ENCODE measurements around the gene C11orf98.
A peak's percentile ranks its signal among the peaks of the same experiment; 100 is the strongest.
"Not testable (repeated sequence)": the region's sequence is repeated elsewhere in the genome, so short reads cannot be mapped to it uniquely, and the experiment has no call there.

C11orf98 gene

DNA sequence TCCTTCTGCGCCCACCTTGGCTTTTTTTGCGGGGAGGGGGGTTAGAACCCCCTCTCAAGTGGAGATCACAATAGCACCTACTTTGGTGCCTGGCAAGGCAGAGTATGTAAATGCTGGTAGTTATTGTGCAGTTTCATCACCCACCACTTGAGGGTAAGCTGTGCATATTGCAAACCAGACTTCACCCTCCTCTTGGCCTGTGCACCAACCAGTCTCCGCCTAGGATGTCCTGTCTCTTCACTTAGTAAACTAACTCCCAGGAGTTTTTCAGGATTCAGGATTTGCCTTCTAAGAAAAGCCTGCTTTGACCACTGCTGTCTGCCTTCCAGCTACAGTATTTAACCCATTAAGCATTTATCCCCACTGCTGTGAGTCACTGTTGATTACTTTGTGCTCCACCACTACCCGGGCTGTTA lies 15.8 kb upstream of the C11orf98 start:
- DNase-seq = peak; percentile 67

DNA sequence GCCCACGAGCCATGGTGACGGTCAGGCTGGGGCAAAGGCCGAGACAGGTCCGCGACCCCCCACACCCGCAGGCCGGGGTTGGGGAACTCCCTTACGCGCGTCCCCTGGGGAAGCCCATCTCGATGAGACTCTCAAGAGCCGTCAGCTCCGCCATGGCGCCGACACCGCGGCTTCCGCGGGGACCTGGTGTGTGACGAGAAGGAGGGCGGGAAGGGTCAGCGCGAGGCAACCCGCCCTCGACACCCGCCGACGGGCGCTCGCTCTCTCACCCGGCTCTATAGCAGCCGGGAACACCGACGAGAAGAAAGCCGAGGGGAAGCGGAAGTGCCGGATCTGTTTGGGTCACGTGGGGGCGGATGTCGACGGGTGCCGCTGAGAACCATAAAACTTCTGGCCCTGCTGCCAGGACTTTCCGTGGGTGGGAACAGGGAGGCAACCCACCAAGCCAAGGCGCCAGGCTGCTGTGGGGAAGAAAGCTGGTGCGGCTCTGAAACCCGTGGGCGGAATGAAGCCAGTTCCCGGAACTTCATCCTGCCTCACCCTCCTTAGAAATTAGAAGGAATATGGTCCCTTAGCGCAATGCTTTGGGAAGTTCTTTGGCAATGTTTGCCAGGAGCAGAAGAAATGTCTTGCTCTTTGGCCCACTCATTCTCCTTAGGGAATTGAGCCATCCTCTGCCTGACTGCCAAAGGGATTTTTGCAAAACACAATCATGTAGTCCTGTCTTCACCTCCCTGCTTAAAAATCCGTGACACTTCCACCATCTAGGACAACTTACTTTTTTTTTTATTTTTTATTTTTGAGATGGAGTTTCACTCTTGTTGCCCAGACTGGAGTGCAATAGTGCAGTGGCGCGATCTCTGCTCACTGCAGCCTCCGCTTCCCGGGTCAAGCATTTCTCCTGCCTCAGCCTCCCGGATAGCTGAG lies 14.0 kb upstream of the C11orf98 start, which contains the start of gene UBXN1:
Gene UBXN1 (minus strand): TSS at position 304 of the 927 bp plus-strand sequence. CDS start 150 bp downstream, at position 154.
- peak; percentile 67 for DNase-seq

DNA sequence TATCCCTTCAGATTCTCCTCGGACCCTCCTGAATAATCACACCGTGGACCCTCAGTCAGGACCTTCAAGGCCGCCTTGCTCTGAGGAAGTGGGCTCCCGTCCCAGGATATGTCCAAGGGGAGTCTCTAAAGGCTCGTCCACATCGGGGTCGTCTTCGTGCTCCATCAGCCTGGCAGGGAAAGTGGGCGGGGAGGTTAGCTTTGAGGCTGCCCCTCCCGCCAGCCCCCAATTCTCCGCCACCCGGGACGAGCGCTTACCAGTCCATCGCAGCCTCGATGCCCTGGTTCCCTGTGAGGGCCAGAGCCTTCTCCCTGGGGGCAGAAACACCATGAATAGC lies 13.4 kb upstream of the C11orf98 start:
- no peak for DNase-seq

DNA sequence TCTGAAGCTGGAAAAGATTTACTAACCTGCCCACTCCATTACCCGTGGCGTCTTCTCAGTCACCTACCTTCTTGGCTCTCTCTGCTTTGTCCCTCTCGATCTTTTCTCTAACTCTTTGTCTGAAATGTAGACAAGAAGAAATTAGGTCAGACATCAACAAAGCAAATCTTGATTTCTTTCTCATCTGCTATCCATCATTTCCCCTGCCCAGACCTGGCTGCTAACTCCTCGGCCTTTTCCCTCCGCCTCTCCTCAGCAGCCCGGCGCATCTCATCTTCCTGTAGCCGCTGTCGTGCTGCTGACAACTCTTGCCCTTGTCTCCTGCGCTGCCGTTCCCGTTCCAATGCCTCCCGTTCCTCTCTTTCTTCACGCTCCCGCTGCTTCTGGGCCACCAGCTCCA lies 12.7 kb upstream of the C11orf98 start:
- no peak for DNase-seq

DNA sequence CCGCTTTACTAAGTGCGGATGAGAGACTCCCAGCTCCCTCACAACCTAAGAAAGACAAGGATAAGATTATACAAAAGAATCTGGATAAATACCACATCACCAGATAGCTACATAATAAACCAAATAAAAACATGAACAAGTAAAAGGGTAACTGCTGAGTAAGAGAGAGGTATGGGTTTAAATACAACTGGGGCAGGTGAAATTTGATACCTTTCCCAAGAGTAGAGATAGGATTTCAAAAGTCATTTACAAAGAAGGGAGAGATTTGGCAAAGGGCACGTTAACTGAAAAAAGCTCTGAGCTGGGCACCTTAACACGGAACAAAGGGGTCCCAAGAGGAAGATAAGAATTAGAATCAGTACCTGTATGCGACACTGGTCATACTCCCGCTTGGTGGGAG lies 12.1 kb upstream of the C11orf98 start:
- DNase-seq = no peak

DNA sequence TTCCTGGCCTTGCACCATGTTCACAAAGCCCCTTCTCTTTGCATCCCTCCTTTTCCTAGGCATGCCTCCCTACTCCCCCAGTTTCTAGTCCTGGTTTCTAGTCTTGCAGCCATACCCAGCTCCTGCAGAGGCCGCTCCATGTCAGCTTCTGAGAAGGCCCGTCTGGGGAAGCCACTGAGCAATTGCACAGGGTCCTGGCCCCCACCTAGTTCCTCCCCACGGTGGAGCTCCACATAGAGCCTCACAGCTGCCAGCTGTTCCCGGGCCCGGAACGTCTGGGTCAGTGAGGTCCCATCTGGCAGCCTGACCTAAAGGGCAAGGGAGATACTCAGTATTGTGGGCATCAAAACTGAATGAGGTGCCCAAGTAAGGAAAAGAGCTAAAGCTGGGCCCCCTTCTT lies 11.7 kb upstream of the C11orf98 start:
- DNase-seq = no peak

DNA sequence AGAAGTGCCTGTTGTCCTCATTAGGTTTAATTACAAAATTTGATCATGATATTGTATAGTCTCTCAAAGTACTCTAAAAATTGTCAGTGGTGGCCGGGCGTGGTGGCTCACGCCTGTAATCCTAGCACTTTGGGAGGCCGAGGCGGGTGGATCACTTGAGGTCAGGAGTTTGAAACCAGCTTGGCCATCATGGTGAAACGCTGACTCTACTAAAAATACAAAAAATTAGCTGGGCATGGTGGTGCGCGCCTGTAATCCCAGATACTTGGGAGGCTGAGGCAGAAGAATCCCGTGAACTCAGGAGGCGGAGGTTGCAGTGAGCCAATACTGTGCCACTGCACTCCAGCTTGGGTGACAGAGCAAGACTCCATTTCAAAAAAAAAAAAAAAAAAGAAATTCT lies 10.4 kb upstream of the C11orf98 start:
- DNase-seq = not testable (repeated sequence)

DNA sequence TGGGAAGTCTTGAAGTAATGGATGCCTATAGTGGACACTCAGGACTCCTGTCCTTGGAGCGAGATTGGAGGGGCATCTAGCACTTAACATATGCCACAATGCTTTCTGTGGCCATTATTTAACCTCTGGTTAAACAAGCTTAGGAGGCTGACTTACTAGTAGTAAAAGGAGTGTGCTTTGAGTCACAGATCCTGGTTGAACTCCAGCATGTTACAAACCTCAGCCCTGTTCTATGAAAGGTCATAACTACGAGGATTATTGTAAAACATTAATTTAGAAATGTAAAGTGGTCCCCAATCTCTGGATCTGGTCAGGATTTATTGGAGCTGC lies 8.2 kb upstream of the C11orf98 start:
- no peak for DNase-seq

DNA sequence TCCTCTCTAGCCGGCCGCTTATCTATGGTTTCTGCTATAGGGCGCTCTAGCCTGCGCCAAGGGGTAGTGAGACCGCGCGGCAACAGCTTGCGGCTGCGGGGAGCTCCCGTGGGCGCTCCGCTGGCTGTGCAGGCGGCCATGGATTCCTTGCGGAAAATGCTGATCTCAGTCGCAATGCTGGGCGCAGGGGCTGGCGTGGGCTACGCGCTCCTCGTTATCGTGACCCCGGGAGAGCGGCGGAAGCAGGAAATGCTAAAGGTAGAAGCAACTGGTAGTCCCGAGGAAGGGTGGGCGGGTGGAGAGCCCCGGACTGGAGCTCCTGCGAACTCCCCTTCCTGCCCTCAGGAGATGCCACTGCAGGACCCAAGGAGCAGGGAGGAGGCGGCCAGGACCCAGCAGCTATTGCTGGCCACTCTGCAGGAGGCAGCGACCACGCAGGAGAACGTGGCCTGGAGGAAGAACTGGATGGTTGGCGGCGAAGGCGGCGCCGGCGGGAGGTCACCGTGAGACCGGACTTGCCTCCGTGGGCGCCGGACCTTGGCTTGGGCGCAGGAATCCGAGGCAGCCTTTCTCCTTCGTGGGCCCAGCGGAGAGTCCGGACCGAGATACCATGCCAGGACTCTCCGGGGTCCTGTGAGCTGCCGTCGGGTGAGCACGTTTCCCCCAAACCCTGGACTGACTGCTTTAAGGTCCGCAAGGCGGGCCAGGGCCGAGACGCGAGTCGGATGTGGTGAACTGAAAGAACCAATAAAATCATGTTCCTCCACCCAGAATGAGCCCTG lies 6.8 kb upstream of the C11orf98 start, which contains the start of the genes LBHD1 and UQCC3:
Gene LBHD1 (minus strand): TSS at position 660 of the 782 bp plus-strand sequence. CDS start 2,236 bp downstream, outside the sequence.
Gene UQCC3 (plus strand): TSS at position 66 of the 782 bp plus-strand sequence. CDS start 73 bp downstream, at position 139.
- peak; percentile 66 for DNase-seq

DNA sequence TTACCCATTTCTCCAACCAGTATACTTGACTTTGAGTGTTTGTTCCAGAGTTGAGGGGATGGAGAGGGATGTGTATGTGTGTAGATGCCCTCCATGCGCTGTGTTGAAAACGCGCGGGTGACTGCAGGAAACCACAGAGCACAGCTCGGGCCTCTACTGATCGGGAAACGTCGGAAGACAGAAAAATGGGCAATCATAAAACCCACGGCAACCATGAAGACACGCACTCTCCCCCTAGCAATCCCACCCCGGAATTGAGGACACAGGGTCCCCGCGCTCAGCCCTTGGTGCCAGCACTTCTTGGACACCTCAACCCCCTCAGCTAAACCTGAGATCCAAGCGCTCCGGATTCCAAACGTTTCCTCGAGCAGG lies 6.2 kb upstream of the C11orf98 start:
- DNase-seq = no peak

DNA sequence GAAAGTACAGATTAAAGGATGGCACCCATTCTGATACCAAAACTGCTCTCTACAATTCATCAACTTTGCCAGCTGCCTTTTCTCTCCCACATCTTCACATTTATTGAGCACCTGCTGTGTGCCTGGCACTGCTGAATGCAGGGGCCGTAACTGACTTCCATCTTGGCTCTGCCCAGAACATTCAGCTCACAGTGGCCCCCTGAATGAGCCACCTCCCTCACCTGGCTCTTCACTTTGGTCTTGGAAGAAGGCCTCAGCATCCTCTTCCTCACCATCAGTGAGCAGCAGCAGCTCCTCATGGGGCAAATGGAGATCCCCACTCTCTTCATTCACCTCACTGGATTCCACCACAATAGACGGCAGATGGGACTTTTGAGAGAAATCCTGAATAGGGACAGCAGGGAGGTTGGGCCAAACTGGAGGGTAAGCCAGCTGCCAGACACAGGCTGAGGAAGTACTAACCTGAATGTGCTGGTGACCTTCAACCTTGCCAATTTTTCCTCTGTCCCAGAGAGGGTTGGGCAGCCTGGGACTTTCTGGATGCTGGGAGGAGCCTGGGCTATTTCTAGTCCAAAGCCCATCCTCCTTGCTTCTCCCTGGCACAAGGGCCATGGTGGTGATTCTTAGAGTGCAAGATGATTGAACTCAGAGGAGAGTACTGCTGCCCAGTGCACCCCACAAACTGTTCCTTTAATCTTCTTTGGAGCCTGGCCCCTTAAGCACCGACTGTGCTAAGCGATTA lies 4.6 kb upstream of the C11orf98 start:
- DNase-seq = peak; percentile 22

DNA sequence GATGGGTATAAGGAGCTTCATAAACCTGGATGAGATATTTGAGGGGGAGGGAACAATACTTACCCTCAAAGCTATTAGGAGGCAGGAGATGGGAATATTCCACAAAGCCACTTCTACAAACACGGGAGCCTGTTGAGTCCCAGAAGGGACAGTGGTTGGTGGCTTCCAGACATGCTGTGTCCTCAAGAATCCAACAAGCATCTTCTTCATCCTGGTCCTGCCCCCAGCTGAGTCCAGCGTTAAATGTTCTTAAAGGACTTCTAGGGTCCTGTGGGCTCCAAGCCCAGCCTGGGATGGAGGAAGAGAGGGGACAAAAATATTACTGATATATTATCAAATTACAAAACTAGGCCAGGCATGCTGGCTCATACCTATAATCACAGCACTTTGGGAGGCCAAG lies 2.5 kb upstream of the C11orf98 start:
- no peak for DNase-seq

DNA sequence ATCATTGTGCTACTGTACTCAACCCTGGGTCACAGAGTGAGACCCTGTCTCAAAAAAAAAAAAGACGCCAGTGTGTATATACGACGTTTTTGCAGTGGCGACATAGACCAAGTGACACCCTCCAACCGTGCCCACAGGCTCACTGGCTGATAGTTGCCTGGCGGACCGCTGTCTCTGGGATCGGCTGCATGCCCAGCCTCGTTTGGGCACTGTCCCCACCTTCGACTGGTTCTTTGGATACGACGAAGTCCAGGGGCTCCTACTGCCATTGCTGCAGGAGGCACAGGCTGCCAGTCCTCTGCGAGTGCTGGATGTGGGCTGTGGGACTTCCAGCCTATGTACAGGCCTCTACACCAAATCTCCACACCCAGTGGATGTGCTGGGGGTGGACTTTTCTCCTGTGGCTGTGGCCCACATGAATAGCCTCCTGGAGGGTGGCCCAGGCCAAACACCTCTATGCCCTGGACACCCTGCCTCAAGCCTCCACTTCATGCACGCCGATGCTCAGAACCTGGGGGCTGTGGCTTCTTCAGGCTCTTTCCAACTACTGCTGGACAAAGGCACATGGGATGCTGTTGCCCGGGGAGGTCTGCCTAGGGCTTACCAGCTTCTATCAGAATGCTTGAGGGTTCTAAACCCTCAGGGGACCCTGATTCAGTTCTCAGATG lies 1.4 kb upstream of the C11orf98 start:
- DNase-seq = no peak

DNA sequence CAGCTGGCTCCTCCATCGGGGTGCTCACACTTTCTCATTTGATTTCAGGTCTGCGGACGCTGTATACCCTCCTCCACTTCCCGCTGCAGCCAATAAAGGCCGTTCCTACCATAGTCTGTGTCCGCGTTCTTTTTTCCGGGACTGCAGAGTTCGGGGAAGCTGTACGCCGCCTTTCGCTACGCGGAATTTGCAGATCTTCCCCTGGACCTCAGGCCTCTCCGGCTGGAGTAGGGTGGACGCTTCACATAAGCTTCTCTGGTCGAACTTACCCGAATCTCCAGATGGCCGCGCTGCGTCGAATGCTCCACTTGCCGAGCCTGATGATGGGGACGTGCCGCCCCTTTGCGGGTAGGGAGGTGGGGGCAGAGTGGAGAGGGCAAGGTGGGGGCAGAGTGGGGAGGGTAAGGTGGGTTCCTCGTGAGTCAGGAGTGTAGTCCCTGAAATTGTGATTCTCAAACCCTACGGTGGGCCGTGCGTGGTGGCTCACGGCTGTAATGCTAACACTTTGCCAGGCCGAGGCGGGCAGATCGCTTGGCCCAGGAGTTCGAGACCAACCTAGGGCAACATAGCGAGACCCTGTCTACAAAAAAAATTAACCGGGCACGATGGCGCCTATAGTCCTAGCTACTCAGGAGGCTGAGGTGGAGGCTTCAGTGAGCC lies 719 bp upstream of the C11orf98 start:
- no peak for DNase-seq

DNA sequence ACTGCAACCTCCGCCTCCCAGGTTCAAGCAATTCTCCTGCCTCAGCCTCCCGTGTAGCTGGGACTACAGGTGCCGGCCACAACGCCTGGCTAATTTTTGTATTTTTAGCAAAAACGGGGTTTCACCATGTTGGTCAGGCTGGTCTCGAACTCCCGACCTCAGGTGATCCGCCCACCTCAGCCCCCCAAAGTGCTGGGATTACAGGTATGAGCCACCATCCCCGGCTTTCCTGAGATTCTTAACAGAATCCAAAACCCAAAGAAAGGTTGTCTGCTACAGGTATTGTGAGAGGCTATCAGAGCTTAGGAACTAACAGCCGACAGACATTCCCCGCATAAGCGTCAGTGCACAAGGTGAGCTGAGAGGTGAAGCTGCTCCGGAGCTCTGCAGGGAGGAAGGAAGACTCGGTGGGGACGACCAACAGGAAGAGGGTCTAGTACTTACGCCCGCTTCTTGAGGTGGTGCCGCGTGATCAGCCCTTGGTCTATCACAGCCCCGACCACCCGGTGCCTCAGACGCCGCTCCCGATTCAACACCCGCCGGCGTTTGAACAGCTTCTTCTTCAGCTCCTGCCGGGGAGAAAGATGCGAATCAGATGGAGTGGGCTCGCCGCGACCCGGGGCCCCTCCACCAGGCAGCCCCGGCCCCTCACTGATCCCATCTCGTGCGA lies 470 bp downstream of the C11orf98 start:
- DNase-seq = peak; percentile 40

DNA sequence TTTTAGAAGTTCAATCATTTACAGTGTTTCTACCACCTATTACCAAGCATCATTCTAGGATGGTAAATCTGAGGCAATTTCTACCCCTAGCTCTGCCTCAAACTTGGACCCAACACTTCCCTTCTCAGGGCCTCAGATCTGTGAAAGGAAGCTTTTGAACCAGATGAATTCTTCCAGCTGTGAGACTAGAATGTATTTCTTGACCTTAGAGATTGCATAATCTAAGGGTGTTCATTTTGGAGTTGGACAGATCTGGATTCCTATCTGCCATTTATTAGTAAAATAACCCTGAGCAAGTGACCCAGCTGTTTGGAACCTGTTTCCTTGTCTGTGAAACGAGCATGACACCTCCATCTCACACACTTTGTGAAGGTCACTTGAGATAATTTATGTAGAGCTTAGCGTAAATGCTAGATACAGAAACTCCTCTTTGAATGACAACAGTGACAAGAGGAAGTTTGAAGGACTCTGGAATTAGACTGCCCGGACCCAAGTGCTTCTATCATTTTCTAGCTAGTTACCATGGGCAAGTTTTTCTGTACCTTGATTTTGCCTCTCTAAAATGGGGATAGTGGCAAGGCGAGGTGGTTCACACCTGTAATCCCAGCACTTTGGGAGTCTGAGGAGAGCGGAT lies 8.1 kb downstream of the C11orf98 start:
- no peak for DNase-seq

DNA sequence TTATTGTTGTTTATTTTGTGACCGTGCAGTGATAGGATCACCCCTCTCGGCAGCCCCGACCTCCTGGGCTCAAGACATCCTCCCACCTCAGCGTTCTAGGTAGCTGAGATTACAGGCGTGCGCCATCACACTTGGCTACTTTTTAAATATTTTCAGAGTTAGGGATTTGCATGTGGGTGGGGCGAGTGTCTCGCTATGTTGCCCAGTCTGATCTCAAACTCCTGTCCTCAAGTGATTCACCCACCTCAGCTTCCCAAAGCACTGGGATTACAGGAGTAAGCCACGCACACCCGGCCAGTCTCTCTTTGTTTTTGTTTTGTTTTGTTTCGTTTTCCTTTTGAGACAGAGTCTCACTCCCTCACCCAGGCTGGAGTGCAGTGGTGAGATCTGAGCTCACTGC lies 10.7 kb downstream of the C11orf98 start:
- DNase-seq = no peak

DNA sequence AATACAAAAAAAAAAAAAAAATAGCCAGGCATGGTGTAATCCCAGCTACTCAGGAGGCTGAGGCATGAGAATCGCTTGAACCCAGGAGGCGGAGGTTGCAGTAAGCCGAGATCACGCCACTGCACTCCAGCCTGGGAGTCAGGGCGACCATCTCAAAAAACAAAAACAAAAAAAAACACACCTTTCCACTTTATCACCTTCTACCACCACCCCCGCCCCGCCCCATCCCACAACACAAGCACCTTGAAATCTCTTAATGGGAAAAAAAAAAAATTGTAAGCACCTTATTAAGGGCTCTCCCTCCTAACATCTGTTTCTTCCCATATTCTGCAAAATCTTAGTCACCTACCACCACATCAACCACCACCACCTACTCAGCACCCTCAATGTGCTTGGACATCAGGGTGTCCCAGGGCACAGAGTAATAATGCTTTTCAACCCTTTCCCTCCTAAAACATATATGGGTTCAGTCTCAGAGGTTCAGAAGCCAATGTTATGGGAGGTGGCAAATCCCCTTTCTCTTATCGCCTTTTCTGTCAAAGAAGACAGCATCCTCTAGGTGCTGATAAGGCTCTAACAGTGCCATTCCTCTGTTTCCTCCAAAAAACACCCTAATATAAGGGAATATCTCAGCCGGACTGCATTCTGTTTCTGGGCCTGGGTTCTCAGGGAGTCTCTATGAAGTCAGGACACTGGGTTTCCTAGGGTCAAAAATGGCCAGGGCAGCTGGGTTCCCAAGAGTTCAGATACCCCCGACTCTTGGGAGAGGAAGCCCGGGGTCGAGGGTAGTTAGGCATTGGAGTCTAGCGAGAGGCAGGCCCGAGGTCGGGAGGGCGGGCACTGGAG lies 12.6 kb downstream of the C11orf98 start:
- DNase-seq = no peak

DNA sequence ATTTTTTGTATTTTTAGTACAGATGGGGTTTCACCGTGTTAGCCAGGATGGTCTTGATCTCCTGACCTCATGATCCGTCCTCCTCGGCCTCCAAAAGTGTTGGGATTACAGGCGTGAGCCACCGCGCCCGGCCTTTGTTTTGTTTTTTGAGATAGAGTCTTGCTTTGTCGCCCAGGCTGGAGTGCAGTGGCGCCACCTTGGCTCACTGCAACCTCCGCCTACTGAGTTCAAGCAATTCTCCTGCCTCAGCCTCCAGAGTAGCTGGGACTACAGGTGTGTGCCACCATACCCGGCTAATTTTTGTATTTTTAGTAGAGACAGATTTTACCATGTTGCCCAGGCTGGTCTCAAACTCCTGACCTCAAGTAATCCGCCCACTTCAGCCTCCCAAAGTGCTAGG lies 14.7 kb downstream of the C11orf98 start:
- DNase-seq = not testable (repeated sequence)

DNA sequence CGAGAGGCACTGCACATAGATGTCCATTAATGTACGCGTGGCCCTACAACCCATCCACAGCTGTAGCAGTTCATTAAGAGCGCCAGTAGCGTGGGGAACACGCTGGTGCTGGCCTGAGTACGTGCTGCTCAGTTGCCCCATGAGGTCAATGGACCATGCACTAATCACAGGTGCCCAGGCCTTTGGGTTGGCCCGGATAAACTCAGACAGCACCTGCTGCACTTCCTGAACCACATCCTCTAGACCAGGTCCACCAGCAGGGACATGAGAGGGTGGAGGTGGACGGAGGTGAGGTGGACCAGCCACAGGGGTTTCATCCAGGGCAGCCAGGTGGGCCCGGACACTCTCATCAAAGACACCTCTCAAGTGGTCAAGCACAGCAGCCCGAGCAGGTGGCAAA lies 15.5 kb downstream of the C11orf98 start:
- no peak for DNase-seq
